BE2C (cell line): ENCODE measurements around the gene FBXO11.
A peak's percentile ranks its signal among the peaks of the same experiment; 100 is the strongest.

Source experiments
- DNase-seq: peaks from one replicate; pipeline ENCODE4 v3.0.0-alpha.2; 2020
- H3K27me3 ChIP-seq: fragments of 250-450 bp; sonication (Bioruptor Pico); 2 replicates; pipeline ENCODE4 v1.5.1; 2020; ENCODE audit warnings: mild to moderate bottlenecking
- H3K36me3 ChIP-seq: fragments of 250-450 bp; sonication (Bioruptor Pico); 2 replicates; pipeline ENCODE4 v1.5.1; 2020; ENCODE audit warnings: mild to moderate bottlenecking
- H3K4me1 ChIP-seq: fragments of 250-450 bp; sonication (Bioruptor Pico); 2 replicates; pipeline ENCODE4 v1.5.1; 2020
- H3K4me3 ChIP-seq: 2 replicates; pipeline ENCODE4 v1.5.1; 2011; ENCODE audit warnings: low read depth, low read length
- H3K9me3 ChIP-seq: fragments of 250-450 bp; sonication (Bioruptor Pico); 2 replicates; pipeline ENCODE4 v1.5.1; 2020
- TF ChIP-seq, protein P1 (sequence below): IDR thresholded peaks from 2 replicates; pipeline ENCODE4 v1.5.1; 2012; ENCODE audit warnings: mild to moderate bottlenecking, low read depth, low read length

Gene FBXO11

GRCh38 chr2:47782381-47782670 lies 124.0 kb downstream of the FBXO11 start:
- Histone ChIP-seq H3K27me3 (no peaks in the 10 kb centered on the region), H3K36me3 (no peaks in the 10 kb centered on the region), H3K9me3 (no peaks in the 10 kb centered on the region), H3K4me1 (no peaks in the 10 kb centered on the region), H3K4me3 (peak overlapping the region; percentile 63)
- TF ChIP-seq, protein P1, sequence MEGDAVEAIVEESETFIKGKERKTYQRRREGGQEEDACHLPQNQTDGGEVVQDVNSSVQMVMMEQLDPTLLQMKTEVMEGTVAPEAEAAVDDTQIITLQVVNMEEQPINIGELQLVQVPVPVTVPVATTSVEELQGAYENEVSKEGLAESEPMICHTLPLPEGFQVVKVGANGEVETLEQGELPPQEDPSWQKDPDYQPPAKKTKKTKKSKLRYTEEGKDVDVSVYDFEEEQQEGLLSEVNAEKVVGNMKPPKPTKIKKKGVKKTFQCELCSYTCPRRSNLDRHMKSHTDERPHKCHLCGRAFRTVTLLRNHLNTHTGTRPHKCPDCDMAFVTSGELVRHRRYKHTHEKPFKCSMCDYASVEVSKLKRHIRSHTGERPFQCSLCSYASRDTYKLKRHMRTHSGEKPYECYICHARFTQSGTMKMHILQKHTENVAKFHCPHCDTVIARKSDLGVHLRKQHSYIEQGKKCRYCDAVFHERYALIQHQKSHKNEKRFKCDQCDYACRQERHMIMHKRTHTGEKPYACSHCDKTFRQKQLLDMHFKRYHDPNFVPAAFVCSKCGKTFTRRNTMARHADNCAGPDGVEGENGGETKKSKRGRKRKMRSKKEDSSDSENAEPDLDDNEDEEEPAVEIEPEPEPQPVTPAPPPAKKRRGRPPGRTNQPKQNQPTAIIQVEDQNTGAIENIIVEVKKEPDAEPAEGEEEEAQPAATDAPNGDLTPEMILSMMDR = no peak
- no peak for DNase-seq

- DNase-seq = no peak
- Histone ChIP-seq H3K36me3 (no peaks in the 10 kb centered on the region), H3K9me3 (no peaks in the 10 kb centered on the region), H3K27me3 (no peaks in the 10 kb centered on the region), H3K4me3 (no peak overlapping the region), H3K4me1 (no peaks in the 10 kb centered on the region)
- TF ChIP-seq, protein P1 = no peak
Measured at GRCh38 chr2:47779426-47779790, 126.9 kb downstream of the FBXO11 start.

DNA sequence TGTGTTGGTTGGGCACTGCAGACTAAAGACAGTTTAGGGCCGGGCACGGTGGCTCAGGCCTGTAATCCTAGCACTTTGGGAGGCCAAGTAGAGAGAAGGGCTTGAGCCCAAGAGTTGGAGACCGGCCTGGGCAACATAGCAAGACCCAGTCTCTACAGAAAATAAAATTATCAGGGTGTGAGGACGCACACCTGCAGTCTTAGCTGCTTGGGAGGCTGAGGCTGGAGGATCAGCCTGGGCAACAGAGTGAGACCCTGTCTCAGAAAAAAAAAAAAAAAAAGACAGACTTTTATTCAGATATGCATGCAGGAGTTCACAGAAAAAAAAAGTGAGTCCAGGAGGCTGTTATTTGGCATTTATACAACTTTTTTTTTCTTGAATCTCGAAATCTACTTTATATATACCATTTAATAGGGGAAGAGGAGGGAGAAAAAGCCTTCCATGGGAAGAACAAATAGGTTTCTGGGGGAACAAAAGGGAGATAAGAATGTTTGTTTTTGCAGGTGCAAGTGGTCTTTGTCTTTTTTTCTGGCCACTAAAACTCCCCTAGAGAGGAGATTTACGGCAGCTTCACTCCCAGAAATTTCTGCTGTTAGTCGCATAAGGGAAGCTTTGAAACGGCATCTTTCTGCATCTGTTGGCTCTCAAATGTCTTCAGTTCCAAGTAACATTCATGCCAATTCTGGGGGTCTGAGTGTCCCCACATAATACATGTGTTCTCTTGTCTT lies 127.4 kb downstream of the FBXO11 start:
- Histone ChIP-seq H3K27me3 (no peaks in the 10 kb centered on the region), H3K4me1 (no peaks in the 10 kb centered on the region), H3K9me3 (no peaks in the 10 kb centered on the region), H3K36me3 (no peaks in the 10 kb centered on the region), H3K4me3 (no peak overlapping the region)
- TF ChIP-seq, protein P1 = no peak
- DNase-seq = no peak

DNA sequence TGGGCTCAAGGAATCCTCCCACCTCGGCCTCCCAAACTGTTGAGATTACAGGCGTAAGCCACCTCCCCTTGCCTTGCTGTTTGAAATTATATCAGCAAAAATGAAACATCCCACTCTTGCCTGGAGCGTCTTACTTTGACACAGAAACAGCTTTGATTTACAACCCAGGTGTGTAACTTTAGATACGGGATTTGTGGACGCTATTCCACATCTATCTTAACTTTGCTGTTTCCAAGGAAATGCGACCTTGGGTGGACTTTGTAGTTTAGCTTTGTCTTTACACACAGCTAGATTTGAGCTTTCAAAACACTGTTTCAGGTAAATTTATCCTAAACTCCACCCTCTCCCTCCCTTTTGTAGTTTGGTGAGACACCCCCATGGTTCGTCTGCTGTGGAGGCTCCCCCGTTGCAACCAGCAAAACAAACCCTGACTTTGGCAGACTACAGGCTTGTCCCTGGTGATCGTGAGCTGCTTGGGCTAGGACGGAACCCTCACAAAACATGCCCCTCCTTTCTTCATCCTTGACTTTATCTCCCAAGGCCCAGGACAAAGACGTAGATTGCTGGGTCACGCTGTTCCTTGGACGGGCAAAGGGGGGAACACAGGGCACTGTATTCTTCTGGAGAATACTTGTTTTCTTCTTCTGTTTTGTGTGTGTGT lies 128.9 kb downstream of the FBXO11 start:
- Histone ChIP-seq H3K9me3 (no peaks in the 10 kb centered on the region), H3K4me3 (no peak overlapping the region), H3K36me3 (no peaks in the 10 kb centered on the region), H3K4me1 (no peaks in the 10 kb centered on the region), H3K27me3 (no peaks in the 10 kb centered on the region)
- TF ChIP-seq, protein P1 = no peak
- DNase-seq = no peak

GRCh38 chr2:47774567-47774966 lies 131.7 kb downstream of the FBXO11 start:
- H3K4me1 ChIP-seq = no peaks in the 10 kb centered on the region
- no peaks in the 10 kb centered on the region for H3K9me3 ChIP-seq
- no peaks in the 10 kb centered on the region for H3K27me3 ChIP-seq
- no peak for DNase-seq
- H3K36me3 ChIP-seq = no peaks in the 10 kb centered on the region
- TF ChIP-seq, protein P1 = no peak
- no peak overlapping the region for H3K4me3 ChIP-seq

GRCh38 chr2:47772343-47772742 lies 134.0 kb downstream of the FBXO11 start:
- Histone ChIP-seq H3K4me1 (no peaks in the 10 kb centered on the region), H3K4me3 (no peak overlapping the region), H3K27me3 (no peaks in the 10 kb centered on the region), H3K36me3 (no peaks in the 10 kb centered on the region), H3K9me3 (no peaks in the 10 kb centered on the region)
- TF ChIP-seq, protein P1 = no peak
- no peak for DNase-seq
